ENCODE results near the gene ABCA7.
A peak's percentile ranks its signal among the peaks of the same experiment; 100 is the strongest.
"Not testable (repeated sequence)": the region's sequence is repeated elsewhere in the genome, so short reads cannot be mapped to it uniquely, and the experiment has no call there.

Gene ABCA7

GRCh38 chr19:1017115-1017905, 22.6 kb upstream of the ABCA7 start:
- DNase-seq = no peak

GRCh38 chr19:1017906-1018305, 22.0 kb upstream of the ABCA7 start:
- no peak for DNase-seq

GRCh38 chr19:1018393-1018792, 21.5 kb upstream of the ABCA7 start:
- no peak for DNase-seq

- no peak for DNase-seq
Measured at GRCh38 chr19:1018932-1019615, 20.8 kb upstream of the ABCA7 start.

GRCh38 chr19:1019616-1019961, 20.3 kb upstream of the ABCA7 start:
- DNase-seq = no peak

GRCh38 chr19:1019980-1020867, 19.7 kb upstream of the ABCA7 start:
- DNase-seq = no peak

GRCh38 chr19:1020868-1021425, 19.0 kb upstream of the ABCA7 start, which contains the start of gene TMEM259:
Gene TMEM259, minus strand, starts transcription at chr19:1021123. Its CDS starts 127 bp downstream, at chr19:1020996.
- DNase-seq = peak; percentile 96

GRCh38 chr19:1023883-1024188, 16.1 kb upstream of the ABCA7 start:
- not testable (repeated sequence) for DNase-seq

GRCh38 chr19:1025080-1025479, 14.8 kb upstream of the ABCA7 start:
- not testable (repeated sequence) for DNase-seq

GRCh38 chr19:1025960-1026782, 13.7 kb upstream of the ABCA7 start, which contains the start of gene CNN2:
Gene CNN2, plus strand, starts transcription at chr19:1026608. Its CDS starts 54 bp downstream, at chr19:1026662.
- DNase-seq = peak; percentile 14

- no peak for DNase-seq
Measured at GRCh38 chr19:1026783-1027649, 12.9 kb upstream of the ABCA7 start.

GRCh38 chr19:1027650-1028061, 12.3 kb upstream of the ABCA7 start:
- no peak for DNase-seq

GRCh38 chr19:1028062-1028926, 11.6 kb upstream of the ABCA7 start:
- DNase-seq = no peak

- DNase-seq = no peak
Measured at GRCh38 chr19:1032264-1032867, 7.5 kb upstream of the ABCA7 start.

GRCh38 chr19:1035998-1036621, 3.8 kb upstream of the ABCA7 start:
- no peak for DNase-seq

GRCh38 chr19:1037621-1038064, 2.3 kb upstream of the ABCA7 start:
- DNase-seq = no peak

- DNase-seq = no peak
Measured at GRCh38 chr19:1038978-1039645, 795 bp upstream of the ABCA7 start.

GRCh38 chr19:1040476-1041271, 767 bp downstream of the ABCA7 start:
- DNase-seq = peak; percentile 89

All from NCI-H446 treated with DMSO at 0.1 percent for 48 hours (cell line).